ENCODE data around the gene IRGQ.
"Not testable (repeated sequence)": the region's sequence is repeated elsewhere in the genome, so short reads cannot be mapped to it uniquely, and the experiment has no call there.

The IRGQ gene

GRCh38 chr19:43596842-43597461, 1.0 kb upstream of the IRGQ start:
- no peak for DNase-seq

- DNase-seq, result no peak
Observed at GRCh38 chr19:43595605-43595998, 332 bp downstream of the IRGQ start.

- DNase-seq, result peak; percentile 82
Observed at GRCh38 chr19:43594710-43595604, 977 bp downstream of the IRGQ start.

GRCh38 chr19:43594081-43594697, 1.7 kb downstream of the IRGQ start:
- no peak for DNase-seq

- DNase-seq, result no peak
Observed at GRCh38 chr19:43592800-43593350, 3.1 kb downstream of the IRGQ start.

GRCh38 chr19:43591904-43592772, 3.8 kb downstream of the IRGQ start:
- no peak for DNase-seq

- no peak for DNase-seq
Observed at GRCh38 chr19:43589678-43590077, 6.3 kb downstream of the IRGQ start.

DNA sequence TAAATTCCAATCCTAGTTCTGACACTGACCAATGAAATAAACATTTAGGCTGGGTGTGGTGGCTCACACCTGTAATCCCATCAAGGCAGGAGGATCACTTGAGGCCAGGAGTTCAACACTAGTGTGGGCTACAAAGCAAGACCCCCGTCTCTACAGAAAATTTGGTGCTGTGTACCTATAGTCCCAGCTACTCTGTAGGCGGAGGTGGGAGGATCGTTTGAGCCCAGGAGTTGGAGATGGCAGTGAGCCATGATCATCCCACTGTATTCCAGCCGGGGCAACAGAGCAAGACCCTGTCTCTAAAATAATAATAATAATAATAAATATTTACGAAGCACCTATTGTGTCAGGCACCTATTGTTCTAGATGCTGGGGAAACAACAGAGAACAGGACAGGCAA, 6.7 kb downstream of the IRGQ start:
- no peak for DNase-seq

DNA sequence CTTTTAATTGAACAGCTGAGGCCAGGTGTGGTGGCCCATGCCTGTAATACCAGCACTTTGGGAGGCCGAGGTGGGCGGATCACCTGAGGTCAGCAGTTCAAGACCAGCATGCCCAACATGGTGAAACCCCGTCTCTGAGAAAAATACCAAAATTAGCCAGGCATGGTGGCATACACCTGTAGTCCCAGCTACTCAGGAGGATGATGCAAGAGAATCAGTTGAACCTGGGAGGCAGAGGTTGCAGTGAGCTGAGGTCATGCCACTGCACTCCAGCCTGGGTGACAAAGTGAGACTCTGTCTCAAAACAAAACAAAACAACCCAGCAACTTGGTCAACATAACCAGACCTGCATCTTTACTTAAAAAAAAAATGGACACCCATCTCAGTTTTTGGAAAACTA, 8.9 kb downstream of the IRGQ start:
- not testable (repeated sequence) for DNase-seq

DNA sequence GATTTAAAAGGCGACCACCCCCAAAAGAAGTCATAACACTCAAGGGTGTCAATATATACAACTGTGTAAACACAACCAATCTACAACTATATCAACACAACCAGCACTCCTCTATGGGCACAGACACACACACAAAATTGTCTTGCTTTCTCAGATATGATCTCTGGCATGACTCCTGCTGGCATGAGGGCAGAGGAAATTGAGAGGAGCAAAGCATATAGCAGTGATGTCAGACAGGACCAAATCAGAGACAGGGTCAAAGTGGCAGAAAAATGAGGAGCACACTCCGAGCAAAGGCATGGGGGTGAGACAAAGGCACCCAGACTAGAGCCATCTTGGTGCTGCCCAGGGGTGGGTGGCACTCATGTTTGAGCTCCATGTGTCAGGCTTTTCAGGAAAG, 9.6 kb downstream of the IRGQ start:
- DNase-seq, result no peak

GRCh38 chr19:43584484-43584883, 11.4 kb downstream of the IRGQ start:
- DNase-seq, result no peak

DNA sequence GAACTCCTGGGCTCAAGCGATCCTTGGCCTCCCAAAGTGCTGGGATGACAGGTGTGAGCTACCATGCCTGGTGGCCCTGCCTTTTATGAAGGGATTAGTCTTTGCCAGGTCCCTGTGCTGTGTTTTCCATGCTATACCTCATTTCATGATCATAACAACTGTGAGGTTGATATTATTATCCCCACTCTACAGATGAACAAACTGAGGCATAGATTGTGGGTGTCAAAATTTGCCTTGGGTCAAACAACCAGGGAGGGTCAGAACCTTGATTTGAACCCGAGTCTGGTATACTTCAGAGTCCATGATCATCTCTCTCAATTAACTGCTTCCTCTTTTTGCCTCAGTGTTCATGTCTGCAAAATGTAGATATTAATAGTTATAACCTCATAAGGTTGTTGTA, 13.4 kb downstream of the IRGQ start:
- no peak for DNase-seq

DNA sequence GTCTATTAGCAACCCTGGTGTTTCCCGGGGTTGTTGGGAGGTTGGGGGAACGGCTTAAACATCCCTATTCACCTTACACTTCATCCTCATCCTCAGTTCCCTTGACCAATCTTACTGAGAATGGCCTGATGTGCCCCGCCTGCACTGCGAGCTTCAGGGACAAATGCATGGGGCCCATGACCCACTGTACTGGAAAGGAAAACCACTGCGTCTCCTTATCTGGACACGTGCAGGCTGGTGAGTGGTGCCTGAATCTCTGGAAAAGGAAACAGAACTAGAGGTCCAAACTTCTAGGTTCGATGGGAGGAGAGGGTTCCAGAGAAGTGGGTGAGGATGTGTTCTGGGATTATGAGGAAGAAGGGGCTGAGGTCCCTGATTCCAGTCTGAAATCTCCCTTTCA, 14.5 kb downstream of the IRGQ start:
- no peak for DNase-seq

GRCh38 chr19:43578787-43579186, 17.1 kb downstream of the IRGQ start:
- DNase-seq, result no peak

- DNase-seq, result no peak
Observed at GRCh38 chr19:43575955-43576878, 19.7 kb downstream of the IRGQ start.

DNA sequence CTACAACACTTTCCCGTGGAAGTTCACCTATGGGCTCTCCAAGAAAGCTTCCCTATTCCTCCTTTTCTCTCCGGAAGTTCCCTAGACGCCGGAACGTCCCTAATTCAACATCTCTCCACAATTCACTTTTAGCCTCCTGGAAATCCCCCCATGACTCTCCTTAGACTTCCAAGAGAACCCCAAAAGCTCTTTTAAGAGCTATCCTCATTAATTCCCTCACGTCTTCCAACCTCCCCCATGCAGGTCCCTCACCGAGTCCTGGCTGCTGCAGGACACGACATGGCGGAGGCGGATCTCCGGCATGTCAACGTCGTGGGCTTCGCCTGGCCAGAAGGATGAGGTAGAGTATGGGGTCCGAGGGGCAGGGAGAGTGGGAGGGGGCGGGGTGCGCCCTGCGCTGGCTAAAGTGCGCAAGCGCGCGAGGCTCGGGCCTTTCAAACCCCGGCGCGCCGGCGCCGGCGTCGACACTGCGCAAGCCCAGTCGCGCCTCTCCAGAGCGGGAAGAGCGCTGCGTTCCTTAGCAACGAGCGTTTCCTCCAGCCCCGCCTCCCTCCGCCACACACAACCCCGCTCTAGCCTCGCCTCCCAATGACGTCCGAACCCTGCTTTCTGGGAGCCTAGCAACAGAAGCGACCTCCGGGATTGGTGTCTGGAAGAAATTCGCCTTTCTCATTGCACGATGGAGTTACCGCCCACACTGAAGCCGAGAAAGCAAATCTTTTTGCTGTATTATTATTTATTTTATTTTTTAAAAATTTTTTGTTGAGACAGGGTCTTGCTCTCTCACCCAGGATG, 20.6 kb downstream of the IRGQ start, which contains the start of the genes PINLYP and XRCC1:
Gene PINLYP, plus strand, starts transcription at position 646 of the 795 bp plus-strand sequence. CDS start 1,391 bp downstream, outside the sequence.
Gene XRCC1, minus strand, starts transcription at position 372 of the 795 bp plus-strand sequence. Its CDS starts 69 bp downstream, at position 303.
- peak; percentile 98 for DNase-seq

DNA sequence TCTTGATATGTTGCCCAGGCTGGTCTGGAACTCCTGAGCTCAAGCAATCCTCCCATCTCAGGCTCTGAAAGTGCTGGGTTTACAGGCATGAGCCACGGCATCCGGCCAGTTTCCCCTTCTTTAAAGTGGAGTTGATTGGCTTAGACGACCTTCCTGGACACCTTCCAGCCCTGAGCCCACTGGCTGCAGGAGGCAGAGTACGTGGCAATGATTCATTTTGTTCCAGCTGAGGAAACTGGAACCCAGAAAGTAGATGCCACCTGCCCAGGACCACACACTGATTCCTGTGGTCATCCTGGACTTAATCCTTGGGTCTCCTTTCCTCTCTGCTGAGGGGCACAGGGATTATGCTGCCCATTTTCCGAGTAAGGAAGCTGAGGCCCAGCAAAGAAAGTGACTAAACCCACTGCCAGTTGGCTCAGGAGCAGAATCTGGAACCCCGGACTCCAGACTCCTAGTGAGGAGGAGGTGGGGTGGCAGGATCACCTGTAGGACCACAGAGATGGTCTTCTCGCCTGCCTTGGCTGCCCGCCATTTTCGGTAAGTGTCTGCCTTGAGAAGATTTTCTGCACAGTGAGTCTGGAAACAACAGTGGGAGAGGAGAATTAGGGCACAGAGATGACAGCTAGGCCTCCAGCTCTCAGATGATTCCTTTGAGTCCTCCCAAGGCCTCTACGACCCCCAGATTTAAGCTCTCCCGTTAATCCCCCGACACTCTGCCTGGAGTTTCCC, 21.3 kb downstream of the IRGQ start:
- no peak for DNase-seq

DNA sequence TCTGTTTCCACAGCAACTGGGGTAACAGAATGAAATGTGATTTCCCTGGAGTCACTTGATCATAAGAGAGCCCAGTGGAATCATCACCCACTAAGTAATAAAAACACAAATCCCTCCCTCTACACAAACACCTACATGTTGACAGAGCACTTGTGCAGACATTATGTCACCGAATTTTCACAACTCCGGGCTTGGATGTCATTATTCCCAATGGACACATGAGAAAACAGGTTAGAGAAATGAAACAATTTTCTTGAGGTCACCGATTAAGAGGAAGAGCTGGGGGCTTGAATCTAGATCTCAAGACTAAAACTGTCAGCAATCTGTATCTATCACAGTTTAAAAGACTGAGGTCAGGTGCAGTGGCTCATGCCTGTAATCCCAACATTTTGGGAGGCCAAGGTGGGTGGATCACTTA, 23.8 kb downstream of the IRGQ start:
- no peak for DNase-seq

- DNase-seq, result no peak
Observed at GRCh38 chr19:43570174-43570791, 25.7 kb downstream of the IRGQ start.

Data from CD4-positive, alpha-beta T cell treated with Interleukin-21 for 1 hour (primary cell).